GM12878 (cell line): ENCODE data around the gene SAXO1. TPM values are rescaled to one million over a fixed set of nuclear protein-coding genes. Genes with fewer than 3 reads are reported as not detected.

Source experiments
- ATAC-seq: fragments of 200-7000 bp; cut with Tn5 transposase; 3 replicates; pipeline ENCODE4 v1.9.1; 2020; ENCODE audit warnings: mild to moderate bottlenecking, moderate library complexity
- BruUV-seq: library from RNA; stranded (reverse); fragments of 400-500 nt; replicated peaks from 2 replicates; lab custom pipeline; 2021; lab: Mats Ljungman, UMichigan
- CTCF ChIA-PET: fragments of 300-600 bp; sonication (Branson Sonifier 250); formaldehyde crosslinking; extraction: SDS; loops from one replicate; lab custom pipeline; 2021; ENCODE audit warnings: inconsistent platforms; lab: Yijun Ruan, JAX
- POLR2A ChIA-PET: fragments of 350-600 bp; formaldehyde crosslinking; extraction: SDS; loops from one replicate; lab custom pipeline; 2021; ENCODE audit warnings: inconsistent platforms; lab: Charles Lee
- RAD21 ChIA-PET: fragments of 300-600 bp; sonication (Branson Sonifier 250); formaldehyde crosslinking; loops from one replicate; lab custom pipeline; 2023; ENCODE audit warnings: antibody characterized with exemption; ENCODE audit not compliant: unreplicated experiment; lab: Charles Lee
- SMC1A ChIA-PET: fragments of 300-600 bp; sonication (Branson Sonifier 250); formaldehyde crosslinking; loops from one replicate; lab custom pipeline; 2023; ENCODE audit not compliant: unreplicated experiment, uncharacterized antibody; lab: Charles Lee
- DNase-seq: peaks from one replicate; pipeline ENCODE4 v3.0.0-alpha.2; 2011; ENCODE audit warnings: low read depth, low spot score
- FAIRE-seq: peaks from 3 replicates; lab custom pipeline; 2011; peaks lifted over from hg19 to GRCh38; lab: Jason Lieb, UNC
- H2AFZ ChIP-seq: 2 replicates; pipeline ENCODE4 v1.6.0; 2011; ENCODE audit warnings: low read depth, low read length, control low read depth; ENCODE audit not compliant: control insufficient read depth
- H3K27ac ChIP-seq: 2 replicates; pipeline ENCODE4 v1.5.1; 2011; ENCODE audit warnings: control low read depth; ENCODE audit not compliant: control insufficient read depth, insufficient read depth
- H3K27me3 ChIP-seq, 2 experiments: replicated peaks in 1 of 2; 2 replicates each; pipeline versions ENCODE4 v1.6.0 to v1.6.1; 2011; ENCODE audit warnings: low read length in 1 of 2; ENCODE audit not compliant: control insufficient read depth in 2 of 2, insufficient read depth in 2 of 2
- H3K36me3 ChIP-seq, 2 experiments: 2 replicates each; pipeline ENCODE4 v1.5.1; 2011; ENCODE audit warnings: low read length in 1 of 2; ENCODE audit not compliant: control insufficient read depth in 2 of 2, insufficient read depth in 2 of 2
- H3K4me1 ChIP-seq: 2 replicates; pipeline ENCODE4 v1.6.1; 2011; ENCODE audit warnings: mild to moderate bottlenecking, low read length, moderate library complexity, mixed read lengths; ENCODE audit not compliant: control insufficient read depth, insufficient read depth
- H3K4me2 ChIP-seq: 2 replicates; pipeline ENCODE4 v1.6.0; 2011; ENCODE audit warnings: control low read depth; ENCODE audit not compliant: control insufficient read depth, insufficient read depth
- H3K4me3 ChIP-seq: fragments of 200-600 bp; sonication (generic); 2 replicates; pipeline ENCODE4 v1.5.1; 2016
- H3K79me2 ChIP-seq: 2 replicates; pipeline ENCODE4 v1.6.0; 2011; ENCODE audit warnings: low read length; ENCODE audit not compliant: control insufficient read depth, insufficient read depth
- H3K9ac ChIP-seq: 2 replicates; pipeline ENCODE4 v1.8.0; 2011; ENCODE audit warnings: low read length, control low read depth, mixed read lengths; ENCODE audit not compliant: control insufficient read depth, insufficient read depth
- H3K9me3 ChIP-seq: replicated peaks from 3 replicates; pipeline ENCODE4 v1.5.1; 2011; ENCODE audit warnings: mild to moderate bottlenecking, low read length; ENCODE audit not compliant: control insufficient read depth, insufficient read depth
- H4K20me1 ChIP-seq: 2 replicates; pipeline ENCODE4 v1.6.0; 2011; ENCODE audit not compliant: control insufficient read depth, insufficient read depth
- CBX5 ChIP-seq: sonication (generic); IDR thresholded peaks from 2 replicates; pipeline ENCODE4 v1.6.1; 2016; ENCODE audit warnings: low read depth, moderate library complexity, mild to moderate bottlenecking, inconsistent platforms
- CHD2 ChIP-seq: IDR thresholded peaks from 2 replicates; pipeline ENCODE4 v1.6.1; 2011; ENCODE audit warnings: low read depth, low read length, improper control_type of control experiment, borderline replicate concordance
- ESRRA ChIP-seq: IDR thresholded peaks from 2 replicates; pipeline ENCODE4 v1.6.1; 2012; ENCODE audit warnings: mild to moderate bottlenecking, low read length, improper control_type of control experiment
- HCFC1 ChIP-seq: fragments of 150-350 bp; IDR thresholded peaks from 2 replicates; pipeline ENCODE4 v1.6.1; 2014; ENCODE audit warnings: low read length
- IKZF2 ChIP-seq, 2 experiments: fragments of 450-650 bp; IDR thresholded peaks; 2 replicates each; pipeline ENCODE4 v1.6.1; 2017; ENCODE audit warnings: mild to moderate bottlenecking in 2 of 2, moderate library complexity in 2 of 2
- NRF1 ChIP-seq: conservative IDR thresholded peaks from 2 replicates; pipeline ENCODE4 v1.6.1; 2011; ENCODE audit warnings: mild to moderate bottlenecking, low read depth, low read length, improper control_type of control experiment
- PML ChIP-seq: IDR thresholded peaks from 2 replicates; pipeline ENCODE4 v1.6.1; 2012; ENCODE audit warnings: low read length, inconsistent platforms
- RBBP5 ChIP-seq: fragments of 200-600 bp; sonication (generic); conservative IDR thresholded peaks from 2 replicates; pipeline ENCODE4 v1.6.1; 2016
- RCOR1 ChIP-seq: conservative IDR thresholded peaks from 2 replicates; pipeline ENCODE4 v1.6.1; 2012; ENCODE audit warnings: low read depth, low read length, improper control_type of control experiment
- RUNX3 ChIP-seq: IDR thresholded peaks from 2 replicates; pipeline ENCODE4 v1.6.1; 2012; ENCODE audit warnings: low read length, inconsistent platforms
- SIX5 ChIP-seq: IDR thresholded peaks from 2 replicates; pipeline ENCODE4 v1.6.1; 2011; ENCODE audit warnings: mild to moderate bottlenecking, low read depth, low read length, moderate library complexity; ENCODE audit not compliant: severe bottlenecking
- SMAD1 ChIP-seq: fragments of 450-650 bp; IDR thresholded peaks from 2 replicates; pipeline ENCODE4 v1.6.1; 2018; ENCODE audit warnings: mild to moderate bottlenecking, low read depth; ENCODE audit not compliant: partially characterized antibody
- SP1 ChIP-seq: IDR thresholded peaks from one replicate; pipeline ENCODE4 v1.6.1; 2011; ENCODE audit warnings: low read depth, low read length
- TBL1XR1 ChIP-seq: IDR thresholded peaks from 2 replicates; pipeline ENCODE4 v1.6.1; 2012; ENCODE audit warnings: low read depth, low read length, improper control_type of control experiment
- TCF12 ChIP-seq: IDR thresholded peaks from 2 replicates; pipeline ENCODE4 v1.6.1; 2011; ENCODE audit warnings: low read depth, mild to moderate bottlenecking, low read length
- USF1 ChIP-seq: IDR thresholded peaks from 2 replicates; pipeline ENCODE4 v1.6.1; 2011; ENCODE audit warnings: borderline replicate concordance, low read depth, mild to moderate bottlenecking, moderate library complexity, mixed read lengths, low read length; ENCODE audit not compliant: insufficient read depth; ENCODE audit errors: extremely low read length
- in situ Hi-C: fragments of 300-500 bp; cut with MboI; formaldehyde crosslinking; loops from 9 replicates; pipeline ENCODE4 v1.14.3; 2018; ENCODE audit warnings: mixed read lengths
- intact Hi-C: fragments of 100-400 bp; cut with micrococcal nuclease; formaldehyde crosslinking; loops from one replicate; pipeline ENCODE4 v1.14.2; 2022; ENCODE audit not compliant: unreplicated experiment
- polyA plus RNA-seq, 11 experiments: library from polyadenylated mRNA; depleted of rRNA in 4 of 11; unstranded in 6 of 11; stranded (reverse) in 5 of 11; fragments of >200 nt; fragmentation: Nextera tagmentation in 4 of 11; fragmentation: Illumina TruSeq in 1 of 11; extraction: Ambion mirVana in 4 of 11; extraction: Trizol in 1 of 11; gene quantifications; 1 replicate in 1 of 11; 2 replicates in 10 of 11; pipeline versions ENCODE4 v1.2.1 to v1.2.3, GENCODE V29; 2011 to 2016; ENCODE audit warnings: inconsistent platforms in 2 of 11, missing spikeins in 2 of 11, low read depth in 1 of 11
- total RNA-seq, 4 experiments: library from RNA; depleted of rRNA in 3 of 4; stranded (reverse); fragments of >200 nt in 3 of 4; fragmentation: Illumina TruSeq in 1 of 4; extraction: Trizol in 1 of 4; gene quantifications; 2 replicates each; pipeline versions ENCODE4 v1.2.1 to v1.2.3, GENCODE V29; 2013 to 2021
- TF ChIP-seq, protein P1 (sequence below): fragments of 450-650 bp; formaldehyde crosslinking; IDR thresholded peaks from 2 replicates; pipeline ENCODE4 v1.5.0; 2022; ENCODE audit warnings: mild to moderate bottlenecking, missing genetic modification characterization
- TF ChIP-seq, protein P2 (sequence below): IDR thresholded peaks from 2 replicates; pipeline ENCODE4 v1.6.1; 2012; ENCODE audit warnings: improper control_type of control experiment, low read depth, low read length; ENCODE audit not compliant: insufficient replicate concordance

The SAXO1 gene
- total and polyA plus RNA-seq, 10 of the 15 experiments (the other 5 are each of a cell fraction or from before 2014, with no cell fraction given), result under 0.01 to 0.01 TPM; not detected in 8

- Histone ChIP-seq H4K20me1 (no peaks in the 10 kb centered on the region), H3K9ac (no peak overlapping the region), H3K36me3 (no peaks in the 10 kb centered on the region), H3K4me1 (peaks cover 3% of the 10 kb centered on the region; the same call in 1 of the 2 replicates), H3K9me3 (no peaks in the 10 kb centered on the region; the same call in 2 of the 3 replicates), H3K79me2 (no peaks in the 10 kb centered on the region), H3K4me2 (no peak overlapping the region), H2AFZ (no peak overlapping the region), H3K4me3 (no peak overlapping the region), H3K27ac (no peak overlapping the region), H3K27me3 (no peaks in the 10 kb centered on the region)
- ChIA-PET RAD21 (no interaction called here), POLR2A (no interaction called here), CTCF (no interaction called here), SMC1A (no interaction called here)
- FAIRE-seq, result no peak
- in situ Hi-C loops, result no loop called here
- DNase-seq, result no peak
- BruUV-seq, result no TSS peak
- ATAC-seq, result no peak
- intact Hi-C loops, result no loop called here
- TF ChIP-seq TCF12 (no peak), SMAD1 (no peak), SP1 (no peak), IKZF2 (IDR thresholded peaks at IDR 0.05) (no peak), TBL1XR1 (no peak), RBBP5 (no peak), RUNX3 (no peak), RCOR1 (no peak), NRF1 (no peak), CBX5 (no peak), USF1 (no peak), CHD2 (no peak), PML (no peak), ESRRA (no peak), HCFC1 (no peak), SIX5 (no peak)
- TF ChIP-seq, protein P1, sequence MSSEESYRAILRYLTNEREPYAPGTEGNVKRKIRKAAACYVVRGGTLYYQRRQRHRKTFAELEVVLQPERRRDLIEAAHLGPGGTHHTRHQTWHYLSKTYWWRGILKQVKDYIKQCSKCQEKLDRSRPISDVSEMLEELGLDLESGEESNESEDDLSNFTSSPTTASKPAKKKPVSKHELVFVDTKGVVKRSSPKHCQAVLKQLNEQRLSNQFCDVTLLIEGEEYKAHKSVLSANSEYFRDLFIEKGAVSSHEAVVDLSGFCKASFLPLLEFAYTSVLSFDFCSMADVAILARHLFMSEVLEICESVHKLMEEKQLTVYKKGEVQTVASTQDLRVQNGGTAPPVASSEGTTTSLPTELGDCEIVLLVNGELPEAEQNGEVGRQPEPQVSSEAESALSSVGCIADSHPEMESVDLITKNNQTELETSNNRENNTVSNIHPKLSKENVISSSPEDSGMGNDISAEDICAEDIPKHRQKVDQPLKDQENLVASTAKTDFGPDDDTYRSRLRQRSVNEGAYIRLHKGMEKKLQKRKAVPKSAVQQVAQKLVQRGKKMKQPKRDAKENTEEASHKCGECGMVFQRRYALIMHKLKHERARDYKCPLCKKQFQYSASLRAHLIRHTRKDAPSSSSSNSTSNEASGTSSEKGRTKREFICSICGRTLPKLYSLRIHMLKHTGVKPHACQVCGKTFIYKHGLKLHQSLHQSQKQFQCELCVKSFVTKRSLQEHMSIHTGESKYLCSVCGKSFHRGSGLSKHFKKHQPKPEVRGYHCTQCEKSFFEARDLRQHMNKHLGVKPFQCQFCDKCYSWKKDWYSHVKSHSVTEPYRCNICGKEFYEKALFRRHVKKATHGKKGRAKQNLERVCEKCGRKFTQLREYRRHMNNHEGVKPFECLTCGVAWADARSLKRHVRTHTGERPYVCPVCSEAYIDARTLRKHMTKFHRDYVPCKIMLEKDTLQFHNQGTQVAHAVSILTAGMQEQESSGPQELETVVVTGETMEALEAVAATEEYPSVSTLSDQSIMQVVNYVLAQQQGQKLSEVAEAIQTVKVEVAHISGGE, result no peak
- TF ChIP-seq, protein P2, sequence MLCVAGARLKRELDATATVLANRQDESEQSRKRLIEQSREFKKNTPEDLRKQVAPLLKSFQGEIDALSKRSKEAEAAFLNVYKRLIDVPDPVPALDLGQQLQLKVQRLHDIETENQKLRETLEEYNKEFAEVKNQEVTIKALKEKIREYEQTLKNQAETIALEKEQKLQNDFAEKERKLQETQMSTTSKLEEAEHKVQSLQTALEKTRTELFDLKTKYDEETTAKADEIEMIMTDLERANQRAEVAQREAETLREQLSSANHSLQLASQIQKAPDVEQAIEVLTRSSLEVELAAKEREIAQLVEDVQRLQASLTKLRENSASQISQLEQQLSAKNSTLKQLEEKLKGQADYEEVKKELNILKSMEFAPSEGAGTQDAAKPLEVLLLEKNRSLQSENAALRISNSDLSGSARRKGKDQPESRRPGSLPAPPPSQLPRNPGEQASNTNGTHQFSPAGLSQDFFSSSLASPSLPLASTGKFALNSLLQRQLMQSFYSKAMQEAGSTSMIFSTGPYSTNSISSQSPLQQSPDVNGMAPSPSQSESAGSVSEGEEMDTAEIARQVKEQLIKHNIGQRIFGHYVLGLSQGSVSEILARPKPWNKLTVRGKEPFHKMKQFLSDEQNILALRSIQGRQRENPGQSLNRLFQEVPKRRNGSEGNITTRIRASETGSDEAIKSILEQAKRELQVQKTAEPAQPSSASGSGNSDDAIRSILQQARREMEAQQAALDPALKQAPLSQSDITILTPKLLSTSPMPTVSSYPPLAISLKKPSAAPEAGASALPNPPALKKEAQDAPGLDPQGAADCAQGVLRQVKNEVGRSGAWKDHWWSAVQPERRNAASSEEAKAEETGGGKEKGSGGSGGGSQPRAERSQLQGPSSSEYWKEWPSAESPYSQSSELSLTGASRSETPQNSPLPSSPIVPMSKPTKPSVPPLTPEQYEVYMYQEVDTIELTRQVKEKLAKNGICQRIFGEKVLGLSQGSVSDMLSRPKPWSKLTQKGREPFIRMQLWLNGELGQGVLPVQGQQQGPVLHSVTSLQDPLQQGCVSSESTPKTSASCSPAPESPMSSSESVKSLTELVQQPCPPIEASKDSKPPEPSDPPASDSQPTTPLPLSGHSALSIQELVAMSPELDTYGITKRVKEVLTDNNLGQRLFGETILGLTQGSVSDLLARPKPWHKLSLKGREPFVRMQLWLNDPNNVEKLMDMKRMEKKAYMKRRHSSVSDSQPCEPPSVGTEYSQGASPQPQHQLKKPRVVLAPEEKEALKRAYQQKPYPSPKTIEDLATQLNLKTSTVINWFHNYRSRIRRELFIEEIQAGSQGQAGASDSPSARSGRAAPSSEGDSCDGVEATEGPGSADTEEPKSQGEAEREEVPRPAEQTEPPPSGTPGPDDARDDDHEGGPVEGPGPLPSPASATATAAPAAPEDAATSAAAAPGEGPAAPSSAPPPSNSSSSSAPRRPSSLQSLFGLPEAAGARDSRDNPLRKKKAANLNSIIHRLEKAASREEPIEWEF, result no peak
Observed at GRCh38 chr9:18896004-18896403, 137.0 kb downstream of the SAXO1 start.
